ENCODE measurements around the gene SDR39U1. TPM values are rescaled to one million over a fixed set of nuclear protein-coding genes. Genes with fewer than 3 reads are reported as not detected.

Gene SDR39U1
- total RNA-seq, 1 donor from 2014 or later: 36.9 TPM

DNA sequence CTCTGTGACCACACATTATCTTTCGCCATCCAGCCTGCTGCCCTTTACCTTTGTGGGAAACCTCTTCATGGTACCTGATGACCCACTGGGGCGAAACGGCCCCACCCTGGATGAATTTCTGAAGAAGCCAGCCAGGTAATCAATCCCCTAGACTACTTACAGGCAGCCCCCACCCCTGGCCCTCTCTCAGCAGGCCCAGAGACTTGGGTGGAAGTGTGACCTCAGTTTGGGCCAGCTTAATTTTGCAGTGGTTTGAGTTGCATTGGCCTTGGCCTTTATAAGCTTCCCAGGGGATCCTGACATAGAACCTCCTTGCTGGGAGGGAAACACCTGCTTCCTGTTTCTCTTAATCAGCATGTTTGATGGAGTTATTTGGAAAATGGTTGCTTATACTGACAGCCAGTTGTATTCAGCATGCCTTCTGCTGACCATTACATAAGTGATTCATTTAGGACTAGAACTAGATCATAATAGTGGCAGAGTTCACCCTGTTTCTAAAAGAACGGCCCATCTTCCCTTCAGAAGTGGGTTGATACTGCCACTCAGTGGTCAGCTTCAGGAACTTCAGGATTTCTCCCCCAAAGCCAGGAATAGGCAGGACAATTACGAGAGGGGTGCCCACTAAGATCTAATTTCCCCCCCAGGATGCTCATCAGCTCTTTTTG, 6.1 kb downstream of the SDR39U1 start:
- DNase-seq (ENCODE audit: low read depth): no peak
- no peak overlapping the region for H3K4me3 ChIP-seq (ENCODE audit: low read depth, low read length)
- TF ChIP-seq CTCF (conservative IDR thresholded peaks at IDR 0.05; ENCODE audit: low read depth, low read length): peak; percentile 76

DNA sequence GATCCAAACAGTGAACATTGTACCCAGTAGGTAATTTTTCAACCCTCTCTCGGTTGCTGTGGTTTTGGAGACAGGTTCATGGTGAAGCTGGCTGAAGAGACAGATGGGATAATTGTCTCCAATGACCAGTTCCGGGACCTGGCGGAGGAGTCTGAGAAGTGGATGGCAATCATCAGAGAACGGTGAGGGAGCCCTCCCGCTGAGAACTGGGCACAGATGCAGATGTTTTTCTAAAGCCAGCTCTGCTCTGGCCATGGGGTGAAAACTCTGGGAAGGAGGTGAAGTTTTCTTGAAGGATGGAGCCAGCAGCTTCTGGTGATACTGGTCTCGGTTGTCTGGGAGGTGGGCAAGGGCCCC, 6.6 kb downstream of the SDR39U1 start:
- TF ChIP-seq CTCF (conservative IDR thresholded peaks at IDR 0.05; ENCODE audit: low read depth, low read length): no peak
- no peak overlapping the region for H3K4me3 ChIP-seq (ENCODE audit: low read depth, low read length)
- no peak for DNase-seq (ENCODE audit: low read depth)

DNA sequence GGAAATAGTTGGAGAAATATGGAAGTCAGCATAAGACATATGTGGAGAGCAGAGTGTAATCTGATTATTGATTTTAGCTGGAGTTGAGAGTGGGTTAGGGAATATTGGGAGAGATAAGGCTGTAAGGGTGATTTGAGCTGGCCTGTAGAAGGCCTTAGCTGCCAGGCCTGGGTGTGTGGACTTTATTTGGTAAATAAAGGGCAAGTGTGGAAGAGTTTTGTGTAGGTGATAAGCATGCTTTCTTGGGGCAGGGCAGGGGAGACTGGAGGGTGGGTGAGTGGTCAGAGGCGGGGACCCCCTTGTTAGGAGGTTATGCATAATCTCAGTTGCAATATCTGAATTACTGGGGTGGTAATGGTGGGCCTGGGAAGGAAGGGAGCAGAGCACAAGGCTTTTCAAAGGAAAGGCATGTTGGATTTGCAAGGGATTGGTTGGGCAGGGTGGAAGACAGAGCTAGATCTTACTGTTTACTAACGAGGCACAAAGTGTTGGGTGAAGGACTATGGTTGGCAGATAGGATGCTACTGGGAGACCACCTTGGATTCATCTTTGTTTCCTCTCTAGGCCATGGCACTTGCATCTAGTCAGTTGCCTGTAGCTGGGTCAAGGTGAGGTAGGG, 7.3 kb downstream of the SDR39U1 start:
- TF ChIP-seq CTCF (conservative IDR thresholded peaks at IDR 0.05; ENCODE audit: low read depth, low read length): no peak
- DNase-seq (ENCODE audit: low read depth): no peak
- H3K4me3 ChIP-seq (ENCODE audit: low read depth, low read length): no peak overlapping the region

DNA sequence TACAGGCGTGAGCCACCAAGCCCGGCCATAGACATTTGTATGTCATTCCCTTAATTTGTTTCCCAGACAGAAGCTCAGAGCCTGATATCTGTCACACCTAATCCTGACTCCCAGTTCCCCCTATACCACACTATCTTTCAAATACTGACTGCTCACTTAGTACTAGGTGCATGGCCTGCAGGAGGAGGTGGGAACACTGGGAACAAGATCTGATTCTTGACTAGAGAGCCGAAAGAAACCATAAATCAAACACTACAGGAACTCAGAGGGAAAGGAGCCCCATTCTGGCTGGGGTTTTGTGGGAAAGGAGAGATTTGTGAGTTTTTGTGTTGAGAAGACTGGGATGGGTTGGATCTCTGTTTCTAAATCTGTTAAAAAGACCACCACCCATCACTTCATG, 7.9 kb downstream of the SDR39U1 start:
- no peak overlapping the region for H3K4me3 ChIP-seq (ENCODE audit: low read depth, low read length)
- no peak for TF ChIP-seq CTCF (conservative IDR thresholded peaks at IDR 0.05; ENCODE audit: low read depth, low read length)
- DNase-seq (ENCODE audit: low read depth): no peak

GRCh38 chr14:24434036-24434435, 8.5 kb downstream of the SDR39U1 start:
- no peak for TF ChIP-seq CTCF (conservative IDR thresholded peaks at IDR 0.05; ENCODE audit: low read depth, low read length)
- no peak for DNase-seq (ENCODE audit: low read depth)
- H3K4me3 ChIP-seq (ENCODE audit: low read depth, low read length): no peak overlapping the region

DNA sequence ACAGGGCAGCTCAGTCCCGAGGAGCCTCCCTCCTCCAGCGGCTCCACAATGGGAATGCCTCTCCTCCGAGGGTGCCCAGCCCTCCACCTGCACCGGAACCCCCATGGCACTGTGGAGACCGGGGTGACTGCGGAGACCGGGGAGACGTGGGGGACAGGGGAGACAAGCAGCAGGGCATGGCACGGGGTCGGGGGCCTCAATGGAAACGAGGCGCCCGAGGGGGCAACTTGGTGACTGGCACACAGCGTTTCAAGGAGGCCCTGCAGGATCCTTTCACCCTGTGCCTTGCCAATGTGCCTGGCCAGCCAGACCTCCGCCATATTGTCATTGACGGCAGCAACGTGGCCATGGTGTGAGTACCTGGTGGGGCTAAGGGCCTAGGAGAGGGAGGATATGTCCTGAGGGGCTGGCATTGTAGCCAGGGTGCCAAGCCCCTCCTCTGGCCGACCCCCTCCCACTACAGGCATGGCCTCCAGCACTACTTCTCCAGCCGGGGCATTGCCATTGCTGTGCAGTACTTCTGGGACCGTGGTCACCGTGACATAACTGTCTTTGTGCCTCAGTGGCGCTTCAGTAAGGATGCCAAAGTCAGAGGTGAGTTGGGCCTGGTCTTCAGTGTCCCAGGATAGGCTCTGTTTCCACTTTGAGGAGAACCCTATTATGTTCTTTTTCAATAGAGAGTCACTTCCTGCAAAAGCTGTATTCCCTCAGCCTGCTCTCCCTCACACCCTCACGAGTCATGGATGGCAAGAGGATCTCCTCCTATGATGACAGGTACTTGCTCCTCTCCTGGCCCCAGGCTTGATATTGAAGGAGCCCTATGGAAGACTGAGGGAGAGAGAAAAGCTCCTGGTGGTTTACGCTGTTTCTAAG, 10.1 kb downstream of the SDR39U1 start:
- no peak overlapping the region for H3K4me3 ChIP-seq (ENCODE audit: low read depth, low read length)
- TF ChIP-seq CTCF (conservative IDR thresholded peaks at IDR 0.05; ENCODE audit: low read depth, low read length): no peak
- DNase-seq (ENCODE audit: low read depth): no peak

All from epithelial cell of proximal tubule (primary cell).